GM19025 (cell line): ENCODE measurements around the gene SELL.
"Not testable (repeated sequence)": the region's sequence is repeated elsewhere in the genome, so short reads cannot be mapped to it uniquely, and the experiment has no call there.

Source experiments
- ATAC-seq: cut with Tn5 transposase; IDR thresholded peaks from one replicate; pipeline ENCODE4 v1.9.1; 2021; ENCODE audit warnings: mild to moderate bottlenecking, low read depth, moderate library complexity; ENCODE audit not compliant: unreplicated experiment

The SELL gene

GRCh38 chr1:169707912-169708604, 3.4 kb downstream of the SELL start:
- no peak for ATAC-seq

GRCh38 chr1:169704797-169705196, 6.6 kb downstream of the SELL start:
- no peak for ATAC-seq

GRCh38 chr1:169701261-169702005, 10.0 kb downstream of the SELL start:
- no peak for ATAC-seq

GRCh38 chr1:169699707-169700106, 11.7 kb downstream of the SELL start:
- ATAC-seq = no peak

- no peak for ATAC-seq
Measured at GRCh38 chr1:169698976-169699375, 12.4 kb downstream of the SELL start.

- ATAC-seq = no peak
Measured at GRCh38 chr1:169697755-169698154, 13.7 kb downstream of the SELL start.

GRCh38 chr1:169696273-169697100, 14.9 kb downstream of the SELL start:
- no peak for ATAC-seq

- peak; percentile 34 for ATAC-seq
Measured at GRCh38 chr1:169694304-169695075, 16.9 kb downstream of the SELL start.

GRCh38 chr1:169692756-169693460, 18.5 kb downstream of the SELL start:
- ATAC-seq = no peak

- ATAC-seq = no peak
Measured at GRCh38 chr1:169690489-169690888, 20.9 kb downstream of the SELL start.

- ATAC-seq = no peak
Measured at GRCh38 chr1:169689395-169689794, 22.0 kb downstream of the SELL start.

- not testable (repeated sequence) for ATAC-seq
Measured at GRCh38 chr1:169688377-169688776, 23.0 kb downstream of the SELL start.

- ATAC-seq = no peak
Measured at GRCh38 chr1:169683661-169684060, 27.8 kb downstream of the SELL start.

GRCh38 chr1:169683168-169683567, 28.3 kb downstream of the SELL start:
- not testable (repeated sequence) for ATAC-seq

- no peak for ATAC-seq
Measured at GRCh38 chr1:169682071-169682470, 29.3 kb downstream of the SELL start.

- ATAC-seq = peak; percentile 27
Measured at GRCh38 chr1:169681140-169681539, 30.3 kb downstream of the SELL start.

- ATAC-seq = peak; percentile 46
Measured at GRCh38 chr1:169680377-169681019, 30.9 kb downstream of the SELL start.

- ATAC-seq = no peak
Measured at GRCh38 chr1:169679692-169680091, 31.7 kb downstream of the SELL start.

GRCh38 chr1:169676001-169676400, 35.4 kb downstream of the SELL start:
- no peak for ATAC-seq
